GM08714 (cell line): Measurements from ENCODE around the gene CLEC18C.
"Not testable (repeated sequence)": the region's sequence is repeated elsewhere in the genome, so short reads cannot be mapped to it uniquely, and the experiment has no call there.

Experiments used
- H3K4me3 ChIP-seq: fragments of 200-500 bp; sonication (Bioruptor generic); 2 replicates; pipeline ENCODE4 v1.5.1; 2014; ENCODE audit warnings: mild to moderate bottlenecking, low read length, inconsistent platforms
- ZNF274 ChIP-seq: IDR thresholded peaks from 2 replicates; pipeline ENCODE4 v1.6.1; 2012; ENCODE audit warnings: mild to moderate bottlenecking, low read depth, low read length

The CLEC18C gene

DNA sequence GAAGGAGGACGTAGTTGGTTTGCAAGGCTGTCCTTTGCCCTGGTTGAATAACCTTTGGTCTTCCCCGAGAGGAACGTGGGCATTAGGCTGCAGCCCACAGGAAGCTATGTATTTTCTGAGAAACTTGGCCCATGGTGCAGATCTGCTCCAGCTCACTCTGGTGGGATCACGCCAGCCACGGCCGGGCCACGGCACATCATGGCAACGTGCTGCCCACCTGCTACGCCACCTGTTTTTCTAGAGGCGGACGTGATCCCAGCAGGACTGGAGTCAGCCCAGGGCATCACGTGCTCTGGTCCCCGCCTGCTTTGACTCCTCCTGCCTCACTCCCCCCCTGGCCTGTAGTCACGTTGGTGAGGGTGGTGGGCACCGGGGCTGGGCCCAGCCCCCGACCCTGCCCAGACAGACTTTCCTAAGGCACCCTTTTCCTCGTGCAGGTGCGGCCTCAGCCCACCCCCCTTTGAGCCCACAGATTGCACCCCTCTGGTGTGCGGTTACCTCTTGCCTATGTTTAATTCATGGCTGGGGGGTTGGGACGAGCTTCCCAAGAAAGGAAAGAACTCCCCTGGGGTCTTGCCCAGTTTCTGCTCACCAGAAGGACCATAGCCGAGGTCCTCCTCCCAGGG, at the start of gene CLEC18C:
CLEC18C (plus strand) TSS at position 576 of the 626 bp plus-strand sequence. CDS start 492 bp downstream, outside the sequence.
- not testable (repeated sequence) for H3K4me3 ChIP-seq

DNA sequence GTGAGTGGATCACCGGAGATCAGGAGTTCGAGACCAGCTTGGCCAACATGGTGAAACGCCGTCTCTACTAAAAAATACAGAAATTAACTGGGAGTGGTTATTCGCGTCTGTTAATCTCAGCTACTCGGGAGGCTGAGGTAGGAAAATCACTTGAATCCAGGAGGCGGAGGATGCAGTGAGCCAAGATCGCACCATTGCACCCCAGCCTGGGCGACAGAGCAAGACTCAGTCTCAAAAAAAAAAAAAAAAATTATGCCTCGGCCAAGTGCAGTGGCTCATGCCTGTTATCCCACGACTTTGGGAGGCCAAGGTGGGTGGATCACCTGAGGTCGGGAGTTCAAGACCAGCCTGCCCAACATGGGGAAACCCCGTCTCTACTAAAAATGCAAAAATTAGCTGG, 49.8 kb upstream of the CLEC18C start:
- not testable (repeated sequence) for H3K4me3 ChIP-seq

DNA sequence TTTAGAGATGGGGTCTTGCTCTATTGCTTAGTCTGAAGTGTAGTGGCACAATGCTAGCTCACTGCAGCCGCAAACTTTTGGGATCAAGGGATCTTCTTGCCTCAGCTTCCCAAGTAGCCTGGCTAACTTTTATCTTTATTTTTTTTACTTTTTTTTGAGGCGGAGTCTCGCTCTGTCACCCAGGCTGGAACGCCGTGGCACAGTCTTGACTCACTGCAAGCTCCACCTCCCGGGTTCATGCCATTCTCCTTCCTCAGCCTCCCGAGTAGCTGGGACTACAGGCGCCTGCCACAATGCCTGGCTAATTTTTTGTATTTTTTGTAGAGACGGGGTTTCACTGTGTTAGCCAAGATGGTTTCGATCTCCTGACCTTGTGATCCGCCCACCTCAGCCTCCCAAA, 47.4 kb upstream of the CLEC18C start:
- not testable (repeated sequence) for H3K4me3 ChIP-seq

DNA sequence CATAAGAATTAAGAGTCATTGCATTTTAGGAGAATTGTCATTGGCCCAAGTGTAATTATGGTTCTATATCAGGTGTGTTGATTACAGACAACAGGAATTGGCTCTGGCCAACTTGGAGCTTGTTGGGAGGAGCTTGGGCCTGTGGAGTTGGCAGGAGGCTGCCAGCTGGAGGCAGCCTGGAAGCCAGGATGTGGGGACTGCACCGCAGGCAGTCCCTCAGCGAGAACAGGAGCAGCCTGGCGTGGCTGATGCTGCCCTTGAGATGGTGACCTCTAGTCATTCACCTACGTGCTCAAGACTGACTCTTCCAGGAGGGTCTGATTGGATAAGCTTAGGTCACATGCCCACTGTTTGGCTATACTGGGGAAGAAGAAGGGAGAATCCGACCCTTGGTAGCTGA, 45.9 kb upstream of the CLEC18C start:
- not testable (repeated sequence) for H3K4me3 ChIP-seq

DNA sequence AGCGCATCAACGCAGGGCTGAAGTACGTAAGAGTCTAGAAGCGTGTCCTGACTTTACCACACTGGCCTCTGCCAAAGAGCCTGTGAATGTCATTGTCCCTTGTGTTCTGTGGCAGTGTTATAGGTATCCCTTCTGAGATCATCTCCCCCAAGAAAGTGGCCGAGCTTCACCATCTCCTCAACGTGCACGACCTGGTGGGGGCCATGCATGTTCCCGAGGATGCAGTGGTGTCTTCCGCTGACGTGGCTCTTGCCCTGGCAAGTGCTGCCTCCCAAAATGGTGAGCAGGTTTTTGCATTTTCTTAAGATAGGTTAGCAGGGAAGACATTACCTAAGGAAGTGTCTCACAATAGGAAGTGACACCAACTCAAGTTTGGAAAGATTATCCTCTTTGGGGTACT, 44.7 kb upstream of the CLEC18C start:
- H3K4me3 ChIP-seq, result not testable (repeated sequence)

DNA sequence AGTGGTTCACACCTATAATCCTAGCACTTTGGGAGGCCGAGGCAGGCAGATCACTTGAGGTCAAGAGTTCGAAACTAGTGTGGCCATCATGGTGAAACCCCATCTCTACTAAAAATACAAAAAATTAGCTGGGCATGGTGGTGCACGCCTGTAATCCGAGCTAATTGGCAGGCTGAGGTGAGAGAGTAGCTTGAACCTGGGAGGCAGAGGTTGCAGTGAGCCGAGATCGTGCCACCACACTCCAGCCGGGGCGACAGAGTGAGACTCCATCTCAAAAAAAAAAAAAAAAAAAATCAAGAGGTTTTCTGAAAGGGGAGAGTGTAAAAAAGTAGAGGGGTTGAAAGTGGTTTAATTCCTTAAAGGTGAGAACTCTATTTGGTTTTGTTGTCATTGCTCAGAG, 37.8 kb upstream of the CLEC18C start:
- not testable (repeated sequence) for H3K4me3 ChIP-seq

DNA sequence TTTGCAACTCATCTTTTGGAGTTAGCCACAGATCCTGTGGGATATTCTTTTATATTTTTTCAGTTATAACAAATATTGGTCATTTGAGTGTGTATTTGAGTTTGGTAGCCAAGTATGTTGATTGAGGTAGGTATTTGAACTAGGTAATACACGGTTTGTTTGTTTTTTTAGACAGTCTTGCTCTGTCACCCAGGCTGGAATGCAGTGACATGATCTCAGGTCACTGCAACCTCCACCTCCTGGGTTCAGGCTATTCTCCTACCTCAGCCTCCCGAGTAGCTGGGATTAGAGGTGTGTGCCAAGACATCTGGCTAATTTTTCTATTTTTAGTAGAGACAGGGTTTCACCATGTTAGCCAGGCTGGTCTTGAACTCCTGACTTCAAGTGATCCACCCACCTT, 37.0 kb upstream of the CLEC18C start:
- H3K4me3 ChIP-seq, result not testable (repeated sequence)

DNA sequence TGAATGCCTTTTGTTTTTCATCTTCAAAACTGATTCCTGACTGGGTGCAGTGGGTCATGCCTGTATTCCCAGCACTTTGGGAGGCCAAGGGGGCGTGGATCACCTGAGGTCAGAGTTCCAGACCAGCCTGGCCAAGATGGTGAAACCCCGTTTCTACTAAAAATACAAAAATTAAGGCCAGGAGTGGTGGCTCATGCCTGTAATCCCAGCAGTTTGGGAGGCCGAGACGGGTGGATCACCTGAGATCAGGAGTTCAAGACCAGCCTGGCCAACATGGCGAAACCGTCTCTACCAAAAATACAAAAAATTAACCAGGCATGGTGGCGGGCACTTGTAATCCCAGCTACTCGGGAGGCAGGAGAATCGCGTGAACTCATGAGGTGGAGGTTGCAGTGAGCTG, 30.8 kb upstream of the CLEC18C start:
- H3K4me3 ChIP-seq, result not testable (repeated sequence)

DNA sequence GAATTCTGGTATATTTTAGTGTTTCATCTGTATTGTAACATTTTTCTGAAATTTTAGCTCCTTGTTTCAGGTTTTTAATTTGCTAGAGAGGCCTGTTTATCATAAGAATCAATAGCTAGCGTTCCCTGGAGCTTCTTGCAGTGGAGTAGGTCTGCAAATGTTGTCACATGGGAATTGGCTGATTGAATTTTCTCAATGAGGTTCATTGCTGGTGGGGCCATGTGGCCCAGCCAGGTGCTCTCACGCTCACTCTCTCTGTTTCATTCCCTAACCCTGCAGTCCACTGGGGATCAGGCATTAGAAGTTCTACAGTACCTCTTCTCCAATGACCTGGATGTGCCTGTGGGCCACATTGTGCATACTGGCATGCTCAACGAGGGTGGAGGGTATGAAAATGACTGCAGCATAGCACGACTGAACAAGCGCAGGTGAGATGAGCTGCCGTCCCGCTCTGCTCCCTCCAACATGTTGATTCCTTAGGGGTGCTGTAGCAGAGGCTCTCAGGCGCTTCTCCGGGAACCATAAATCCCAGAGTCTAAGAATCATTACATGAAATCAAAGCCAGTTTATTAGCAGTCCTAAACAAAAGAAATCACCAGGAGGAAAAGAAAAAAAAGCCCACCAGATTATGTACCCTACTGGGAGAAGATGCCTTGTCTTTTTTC, 30.2 kb upstream of the CLEC18C start:
- H3K4me3 ChIP-seq, result not testable (repeated sequence)

DNA sequence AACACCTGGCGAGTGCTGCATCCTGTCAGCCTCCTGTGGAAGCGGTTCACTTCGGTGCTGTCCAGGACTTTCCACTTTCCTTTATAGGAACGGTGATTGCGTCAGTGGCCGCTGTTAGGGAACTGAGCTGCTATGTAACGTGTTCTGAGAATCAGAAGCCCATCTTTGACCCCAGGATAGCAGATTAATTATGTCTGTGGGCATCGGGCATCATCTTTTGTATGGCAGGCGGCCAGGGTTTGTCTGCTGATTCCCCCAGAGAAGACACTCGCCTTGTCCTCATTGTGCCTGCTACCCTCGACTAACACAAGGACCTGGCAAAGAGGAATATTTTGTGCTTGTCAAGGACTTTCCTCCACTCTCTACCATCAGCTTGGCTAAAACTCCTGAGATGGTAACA, 25.7 kb upstream of the CLEC18C start:
- H3K4me3 ChIP-seq, result not testable (repeated sequence)

DNA sequence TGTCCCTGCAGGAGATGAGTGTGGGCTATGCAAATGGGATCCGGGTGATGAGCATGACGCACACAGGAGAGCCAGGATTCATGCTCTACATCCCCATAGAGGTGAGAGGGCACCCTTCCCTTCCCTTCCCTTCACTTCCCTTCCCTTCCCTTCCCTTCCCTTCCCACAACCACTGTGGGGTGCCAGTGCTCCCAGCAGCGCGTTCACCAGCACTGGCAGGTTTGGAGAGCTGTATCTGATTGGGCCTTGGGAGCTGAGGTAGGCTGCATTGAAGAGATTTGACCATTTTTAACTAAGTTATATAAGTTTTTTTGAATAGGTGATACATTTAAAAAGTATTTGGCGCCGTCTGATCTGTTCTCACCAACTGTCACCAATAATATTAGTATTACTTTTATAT, 25.1 kb upstream of the CLEC18C start:
- H3K4me3 ChIP-seq, result not testable (repeated sequence)

DNA sequence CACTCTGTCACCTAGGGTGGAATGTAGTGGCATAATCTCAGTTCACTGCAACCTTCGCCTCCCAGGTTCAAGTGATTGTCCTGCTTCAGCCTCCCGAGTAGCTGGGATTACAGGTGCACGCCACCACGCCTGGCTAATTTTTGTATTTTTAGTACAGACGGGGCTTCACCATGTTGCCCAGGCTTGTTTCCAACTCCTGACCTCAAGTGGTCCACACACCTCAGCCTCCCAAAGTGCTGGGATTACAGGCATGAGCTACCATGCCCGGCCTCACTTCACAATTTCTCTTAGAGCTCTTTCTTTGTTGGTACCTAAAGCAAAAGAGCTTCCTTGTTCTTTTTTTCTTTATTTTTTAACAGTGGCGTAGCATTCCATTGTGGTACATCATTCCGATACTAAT, 24.3 kb upstream of the CLEC18C start:
- not testable (repeated sequence) for H3K4me3 ChIP-seq

DNA sequence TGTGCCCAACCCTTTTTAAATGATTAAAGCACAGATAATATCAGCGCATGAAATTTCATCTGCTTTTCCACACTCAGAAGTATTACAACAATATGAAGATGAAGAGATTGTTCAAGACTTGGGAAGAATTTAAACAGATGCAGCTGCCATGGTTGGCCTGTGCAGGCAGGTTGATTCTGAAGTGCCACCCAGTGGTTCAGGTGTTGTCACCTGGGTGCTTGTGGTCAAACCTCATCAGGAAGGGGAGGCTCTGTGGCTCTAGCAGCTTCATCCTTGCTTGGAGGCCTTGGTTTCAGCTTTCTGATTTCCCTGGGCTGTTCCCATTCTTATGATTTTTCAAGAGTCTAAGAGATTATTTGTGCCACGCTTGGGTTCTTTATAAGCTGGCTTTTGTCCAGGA, 22.2 kb upstream of the CLEC18C start:
- H3K4me3 ChIP-seq, result no peak overlapping the region
- no peak for TF ChIP-seq ZNF274

DNA sequence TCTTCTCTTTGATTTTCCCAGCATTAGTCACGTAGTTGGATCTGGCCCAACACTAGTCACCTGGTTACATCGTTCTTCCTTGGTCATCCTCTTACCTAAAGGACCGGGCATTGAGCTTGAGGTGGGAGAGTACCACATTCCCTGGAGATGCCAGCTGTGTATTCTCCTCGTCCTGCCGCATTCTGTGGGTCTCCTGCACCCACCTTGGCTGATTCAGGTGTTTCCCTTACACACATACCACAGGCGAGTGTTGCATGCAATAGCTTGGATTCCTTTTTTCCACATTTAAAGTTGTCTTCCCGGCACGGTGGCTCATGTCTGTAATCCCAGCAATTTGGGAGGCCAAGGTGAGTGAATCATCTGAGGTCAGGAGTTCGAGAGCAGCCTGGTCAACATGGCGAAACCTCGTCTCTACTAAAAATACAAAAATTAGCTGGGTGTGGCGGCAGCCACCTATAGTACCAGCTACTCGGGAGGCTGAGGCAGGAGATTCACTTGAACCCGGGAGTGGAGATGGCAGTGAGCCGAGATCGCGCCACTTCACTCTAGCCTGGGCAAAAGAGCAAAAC, 21.6 kb upstream of the CLEC18C start:
- no peak overlapping the region for H3K4me3 ChIP-seq
- TF ChIP-seq ZNF274, result no peak

DNA sequence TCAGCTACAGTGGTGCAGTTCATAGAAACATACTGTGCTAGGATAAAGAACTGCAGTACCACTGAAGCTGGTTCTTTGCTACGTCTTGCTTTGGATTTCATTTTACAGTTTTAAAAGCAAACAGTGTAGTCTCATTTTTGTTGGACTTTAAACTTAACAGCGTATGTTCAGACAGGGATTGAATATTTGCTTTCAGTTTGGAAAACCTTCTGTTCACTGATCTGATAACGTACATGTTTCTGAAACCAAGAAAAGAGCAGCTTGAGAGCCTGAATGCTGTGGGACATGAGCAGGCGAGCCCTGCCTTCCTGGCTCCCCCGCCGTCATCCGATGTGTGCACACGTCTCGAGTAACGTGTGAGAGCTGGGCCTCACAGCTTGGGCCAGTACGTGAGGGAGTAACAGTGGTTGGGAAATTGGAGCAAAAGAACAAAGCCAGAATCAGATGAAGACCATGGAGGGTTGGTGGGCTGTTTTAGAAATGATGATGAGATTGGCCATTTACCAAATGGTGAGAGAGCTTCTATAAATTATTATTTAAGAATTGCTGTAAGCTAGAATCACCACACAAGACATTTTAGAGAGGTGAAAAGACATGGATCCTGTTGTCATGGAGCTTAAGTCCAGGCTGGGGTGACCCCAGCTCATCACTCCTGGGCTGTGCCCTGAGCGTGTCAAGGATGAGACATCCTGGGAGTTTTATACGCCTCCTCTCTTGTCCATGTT, 20.8 kb upstream of the CLEC18C start:
- no peak overlapping the region for H3K4me3 ChIP-seq
- no peak for TF ChIP-seq ZNF274

DNA sequence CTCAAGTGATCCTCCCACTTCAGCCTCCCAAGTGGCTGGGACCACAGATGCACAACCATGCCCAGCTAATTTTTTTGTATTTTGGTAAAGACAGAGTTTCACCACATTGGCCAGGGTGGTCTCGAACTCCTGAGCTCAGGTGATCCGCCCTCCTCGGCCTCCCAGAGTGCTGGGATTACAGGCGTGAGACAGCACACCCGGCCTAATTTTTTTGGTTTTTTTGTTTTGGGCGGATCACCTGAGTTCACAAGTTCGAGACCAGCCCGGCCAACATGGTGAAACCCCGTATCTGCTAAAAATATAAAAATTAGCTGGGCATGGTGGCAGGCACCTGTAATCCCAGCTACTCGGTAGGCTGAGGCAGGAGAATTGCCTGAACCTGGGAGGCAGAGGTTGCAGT, 18.9 kb upstream of the CLEC18C start:
- not testable (repeated sequence) for H3K4me3 ChIP-seq
